GM23338 (cell line): ENCODE results near the gene TYW1. TPM values are rescaled to one million over a fixed set of nuclear protein-coding genes. Genes with fewer than 3 reads are reported as not detected.
"Not testable (repeated sequence)": the region's sequence is repeated elsewhere in the genome, so short reads cannot be mapped to it uniquely, and the experiment has no call there.

Experiments used
- ATAC-seq: fragments of 200-7000 bp; cut with Tn5 transposase; 3 replicates; pipeline ENCODE4 v1.9.1; 2020
- DNase-seq: peaks from one replicate; pipeline ENCODE4 v3.0.0-alpha.2; 2015; ENCODE audit warnings: low spot score
- H2AFZ ChIP-seq: fragments of 200-600 bp; sonication (generic); 2 replicates; pipeline ENCODE4 v1.8.0; 2016; ENCODE audit warnings: antibody characterized with exemption, mild to moderate bottlenecking, moderate library complexity
- H3F3A ChIP-seq: fragments of 200-600 bp; sonication (generic); replicated peaks from 2 replicates; pipeline ENCODE4 v1.8.0; 2017; ENCODE audit warnings: antibody characterized with exemption, mixed run types, low read depth
- H3K27ac ChIP-seq: fragments of 200-600 bp; sonication (generic); 2 replicates; pipeline ENCODE4 v1.6.1; 2016; ENCODE audit warnings: low read depth
- H3K27me3 ChIP-seq: fragments of 200-600 bp; sonication (generic); 2 replicates; pipeline ENCODE4 v1.8.0; 2016; ENCODE audit warnings: mild to moderate bottlenecking, mixed run types, moderate library complexity; ENCODE audit not compliant: insufficient read depth
- H3K36me3 ChIP-seq: fragments of 200-600 bp; sonication (generic); 2 replicates; pipeline ENCODE4 v1.8.0; 2016; ENCODE audit warnings: mild to moderate bottlenecking; ENCODE audit not compliant: insufficient read depth
- H3K4me1 ChIP-seq: fragments of 200-600 bp; sonication (generic); 2 replicates; pipeline ENCODE4 v1.8.0; 2016; ENCODE audit warnings: mild to moderate bottlenecking, moderate library complexity; ENCODE audit not compliant: insufficient read depth
- H3K4me2 ChIP-seq: fragments of 200-600 bp; sonication (generic); 2 replicates; pipeline ENCODE4 v1.7.1; 2017; ENCODE audit warnings: mixed run types
- H3K4me3 ChIP-seq: fragments of 200-600 bp; sonication (generic); 2 replicates; pipeline ENCODE4 v1.6.1; 2016; ENCODE audit warnings: mixed run types
- H3K79me2 ChIP-seq: fragments of 200-600 bp; sonication (generic); replicated peaks from 2 replicates; pipeline ENCODE4 v1.8.0; 2017; ENCODE audit warnings: mild to moderate bottlenecking; ENCODE audit not compliant: insufficient read depth
- H3K9me2 ChIP-seq: fragments of 200-600 bp; sonication (generic); 2 replicates; pipeline ENCODE4 v1.8.0; 2017; ENCODE audit not compliant: insufficient read depth
- H4K20me1 ChIP-seq: fragments of 200-600 bp; sonication (generic); replicated peaks from 2 replicates; pipeline ENCODE4 v1.8.0; 2017; ENCODE audit warnings: mild to moderate bottlenecking; ENCODE audit not compliant: insufficient read depth
- H3K27ac Mint-ChIP-seq: 2 replicates; pipeline ENCODE4 v1.8.0; 2020; ENCODE audit warnings: inconsistent platforms, mild to moderate bottlenecking, moderate library complexity, mixed read lengths
- H3K27me3 Mint-ChIP-seq: 3 replicates; pipeline ENCODE4 v1.8.0; 2022; ENCODE audit warnings: low read depth, mild to moderate bottlenecking, moderate library complexity, mixed read lengths, inconsistent platforms; ENCODE audit not compliant: insufficient read depth, poor library complexity
- H3K36me3 Mint-ChIP-seq: 3 replicates; pipeline ENCODE4 v1.8.0; 2021; ENCODE audit warnings: low read depth, mild to moderate bottlenecking, inconsistent platforms, moderate library complexity, mixed read lengths
- H3K4me1 Mint-ChIP-seq: 3 replicates; pipeline ENCODE4 v1.8.0; 2020; ENCODE audit warnings: mild to moderate bottlenecking, inconsistent platforms, mixed read lengths
- H3K4me3 Mint-ChIP-seq: 3 replicates; pipeline ENCODE4 v1.8.0; 2021; ENCODE audit warnings: moderate library complexity, mild to moderate bottlenecking, inconsistent platforms, mixed read lengths
- H3K9me3 Mint-ChIP-seq: 3 replicates; pipeline ENCODE4 v1.8.0; 2020; ENCODE audit warnings: moderate library complexity, mild to moderate bottlenecking, inconsistent platforms, mixed read lengths
- polyA plus RNA-seq: library from polyadenylated mRNA; unstranded; fragments of >200 nt; fragmentation: Nextera tagmentation; extraction: Ambion mirVana; gene quantifications from 2 replicates; pipeline ENCODE4 v1.2.1, GENCODE V29; 2016
- total RNA-seq: library from RNA; depleted of rRNA; stranded (reverse); fragments of >200 nt; shearing (Covaris generic); gene quantifications from 2 replicates; pipeline ENCODE4 v1.2.3, GENCODE V29; 2014

The TYW1 gene
- total and polyA plus RNA-seq, 2 experiments from 2014 or later = 15.2 to 18.1 TPM

- H3K4me1 Mint-ChIP-seq, ATAC-seq: not testable (repeated sequence)
These were observed 66.2 kb downstream of the TYW1 start for GRCh38 chr7:67062802-67063201.

GRCh38 chr7:67066950-67067622, 70.5 kb downstream of the TYW1 start:
- H3K4me3 ChIP-seq, H3K4me2 ChIP-seq, ATAC-seq: not testable (repeated sequence)

More at GRCh38 chr7:67062802-67063201, 66.2 kb downstream of the TYW1 start:
- not testable (repeated sequence) for H3K4me1 ChIP-seq, H3K27ac Mint-ChIP-seq, H3K36me3 ChIP-seq, H3K79me2 ChIP-seq, DNase-seq, H2AFZ ChIP-seq, H3K27ac ChIP-seq, H3K9me2 ChIP-seq, H3K9me3 Mint-ChIP-seq, H3K27me3 ChIP-seq, H3K27me3 Mint-ChIP-seq, H3K4me3 ChIP-seq, H3K4me2 ChIP-seq, H3K4me3 Mint-ChIP-seq, H3F3A ChIP-seq, H4K20me1 ChIP-seq
- peaks cover 30% of the 10 kb centered on the region for H3K36me3 Mint-ChIP-seq

GRCh38 chr7:67076120-67076519, 79.5 kb downstream of the TYW1 start:
- DNase-seq, H3K27ac Mint-ChIP-seq, H3F3A ChIP-seq, H2AFZ ChIP-seq, H3K79me2 ChIP-seq, H3K4me1 ChIP-seq, ATAC-seq, H3K27me3 Mint-ChIP-seq, H3K9me2 ChIP-seq, H3K27ac ChIP-seq, H3K4me3 ChIP-seq, H3K27me3 ChIP-seq, H3K4me1 Mint-ChIP-seq, H3K4me3 Mint-ChIP-seq, H3K4me2 ChIP-seq, H3K36me3 ChIP-seq, H4K20me1 ChIP-seq: not testable (repeated sequence)
- H3K36me3 Mint-ChIP-seq = peaks cover 65% of the 10 kb centered on the region
- peaks cover 41% of the 10 kb centered on the region for H3K9me3 Mint-ChIP-seq

More at GRCh38 chr7:67066950-67067622, 70.5 kb downstream of the TYW1 start:
- H3K27me3 Mint-ChIP-seq, H3F3A ChIP-seq, H3K9me2 ChIP-seq, H3K4me1 Mint-ChIP-seq, H4K20me1 ChIP-seq, H3K4me3 Mint-ChIP-seq, DNase-seq, H2AFZ ChIP-seq, H3K9me3 Mint-ChIP-seq, H3K36me3 ChIP-seq, H3K79me2 ChIP-seq, H3K27me3 ChIP-seq, H3K4me1 ChIP-seq, H3K27ac ChIP-seq: not testable (repeated sequence)
- H3K27ac Mint-ChIP-seq = peak overlapping the region; percentile 19; the same call in 1 of the 2 replicates
- H3K36me3 Mint-ChIP-seq = peaks cover 46% of the 10 kb centered on the region

- H2AFZ ChIP-seq, DNase-seq, H3K27me3 ChIP-seq, H3K9me3 Mint-ChIP-seq, H3K36me3 ChIP-seq, H3K4me3 Mint-ChIP-seq, H3K79me2 ChIP-seq, H3F3A ChIP-seq, H3K27ac Mint-ChIP-seq, H3K4me3 ChIP-seq, H3K27ac ChIP-seq, H3K4me1 Mint-ChIP-seq, H3K4me2 ChIP-seq, H4K20me1 ChIP-seq, H3K9me2 ChIP-seq, ATAC-seq, H3K27me3 Mint-ChIP-seq, H3K4me1 ChIP-seq: not testable (repeated sequence)
- peaks cover 32% of the 10 kb centered on the region for H3K36me3 Mint-ChIP-seq
These were observed 86.2 kb downstream of the TYW1 start for GRCh38 chr7:67082880-67083279.

- H3K27ac Mint-ChIP-seq = not testable (repeated sequence)
- peak; percentile 86 for ATAC-seq
These were observed 92.6 kb downstream of the TYW1 start for GRCh38 chr7:67089261-67089660.

GRCh38 chr7:67091053-67091452, 94.4 kb downstream of the TYW1 start:
- not testable (repeated sequence) for H2AFZ ChIP-seq, H3K4me3 Mint-ChIP-seq, DNase-seq, ATAC-seq, H3K27me3 ChIP-seq, H3K27me3 Mint-ChIP-seq, H3F3A ChIP-seq, H3K4me1 ChIP-seq, H3K4me2 ChIP-seq, H3K4me1 Mint-ChIP-seq, H3K36me3 ChIP-seq, H3K4me3 ChIP-seq, H3K27ac Mint-ChIP-seq, H3K27ac ChIP-seq, H4K20me1 ChIP-seq, H3K9me2 ChIP-seq, H3K79me2 ChIP-seq, H3K9me3 Mint-ChIP-seq
- H3K36me3 Mint-ChIP-seq = peaks cover 28% of the 10 kb centered on the region

More at GRCh38 chr7:67089261-67089660, 92.6 kb downstream of the TYW1 start:
- H3K4me2 ChIP-seq, H3K4me1 ChIP-seq, H2AFZ ChIP-seq, H3K27me3 ChIP-seq, H3K36me3 ChIP-seq, H3K4me3 ChIP-seq, H3K4me3 Mint-ChIP-seq, H4K20me1 ChIP-seq, H3K27ac ChIP-seq, H3K9me2 ChIP-seq, H3K4me1 Mint-ChIP-seq, H3K9me3 Mint-ChIP-seq, H3K27me3 Mint-ChIP-seq, H3K79me2 ChIP-seq, H3F3A ChIP-seq: not testable (repeated sequence)
- DNase-seq = peak; percentile 30
- peaks cover 30% of the 10 kb centered on the region for H3K36me3 Mint-ChIP-seq
